SK-N-SH (cell line): Measurements from ENCODE around the gene BAIAP3. TPM values are rescaled to one million over a fixed set of nuclear protein-coding genes. Genes with fewer than 3 reads are reported as not detected.

Experiments
- CTCF ChIA-PET: fragments of 300-600, 350-600 bp; formaldehyde crosslinking; extraction: SDS; loops from one replicate; lab custom pipeline; 2021; lab: Yijun Ruan, JAX
- POLR2A ChIA-PET: fragments of 350-600 bp; sonication (Branson Sonifier 250); formaldehyde crosslinking; extraction: SDS; loops from one replicate; lab custom pipeline; 2020; ENCODE audit warnings: antibody characterized with exemption, inconsistent platforms; lab: Yijun Ruan, JAX
- DNase-seq: peaks from one replicate; pipeline ENCODE4 v3.0.0; 2012
- H2AFZ ChIP-seq: fragments of 200-600 bp; sonication (generic); 2 replicates; pipeline ENCODE4 v1.8.1; 2016; ENCODE audit warnings: antibody characterized with exemption, mild to moderate bottlenecking, low read depth
- H3F3A ChIP-seq: fragments of 200-600 bp; sonication (generic); replicated peaks from 2 replicates; pipeline ENCODE3; 2016; ENCODE audit warnings: antibody characterized with exemption, mild to moderate bottlenecking; ENCODE audit not compliant: insufficient read depth
- H3K27ac ChIP-seq, 2 experiments: fragments of 200-500 bp in 1 of 2; fragments of 200-600 bp in 1 of 2; sonication (Bioruptor generic) in 1 of 2; sonication (generic), shearing (Covaris generic) in 1 of 2; 2 replicates each; pipeline versions ENCODE4 v1.5.1 to v1.6.1; 2014 to 2016; ENCODE audit warnings: low read depth in 2 of 2, inconsistent platforms in 1 of 2, low read length in 1 of 2, mild to moderate bottlenecking in 1 of 2, mixed read lengths in 1 of 2
- H3K27me3 ChIP-seq: fragments of 200-600 bp; sonication (generic), shearing (Covaris generic); 2 replicates; pipeline ENCODE4 v1.6.1; 2016; ENCODE audit warnings: mixed run types; ENCODE audit not compliant: insufficient read depth
- H3K36me3 ChIP-seq, 2 experiments: fragments of 200-500 bp in 1 of 2; fragments of 200-600 bp in 1 of 2; sonication (Bioruptor generic) in 1 of 2; sonication (generic) in 1 of 2; replicated peaks in 1 of 2; 2 replicates each; pipeline versions ENCODE3 to v1.5.1; 2014 to 2016; ENCODE audit warnings: low read length in 1 of 2, mild to moderate bottlenecking in 1 of 2; ENCODE audit not compliant: insufficient read depth in 2 of 2, control insufficient read depth in 1 of 2
- H3K4me1 ChIP-seq, 2 experiments: fragments of 200-500 bp in 1 of 2; fragments of 200-600 bp in 1 of 2; sonication (Bioruptor generic) in 1 of 2; sonication (generic), shearing (Covaris generic) in 1 of 2; 2 replicates each; pipeline versions ENCODE4 v1.5.1 to v1.6.1; 2014 to 2016; ENCODE audit warnings: low read depth in 1 of 2, low read length in 1 of 2, mixed run types in 1 of 2; ENCODE audit not compliant: insufficient read depth in 2 of 2, control insufficient read depth in 1 of 2
- H3K4me2 ChIP-seq: fragments of 200-600 bp; sonication (generic), shearing (Covaris generic); 2 replicates; pipeline ENCODE4 v1.6.1; 2017; ENCODE audit warnings: mixed run types
- H3K4me3 ChIP-seq, 2 experiments: fragments of 200-500 bp in 1 of 2; fragments of 200-600 bp in 1 of 2; sonication (Bioruptor generic) in 1 of 2; sonication (generic), shearing (Covaris generic) in 1 of 2; 2 replicates each; pipeline versions ENCODE4 v1.5.1 to v1.8.1; 2014 to 2016; ENCODE audit warnings: low read depth in 2 of 2, inconsistent platforms in 1 of 2, low read length in 1 of 2, mild to moderate bottlenecking in 1 of 2, mixed read lengths in 1 of 2, moderate library complexity in 1 of 2
- H3K79me2 ChIP-seq: fragments of 200-600 bp; sonication (generic); 2 replicates; pipeline ENCODE4 v1.8.1; 2017; ENCODE audit warnings: mild to moderate bottlenecking; ENCODE audit not compliant: insufficient read depth
- H3K9ac ChIP-seq: fragments of 200-600 bp; sonication (generic); 2 replicates; pipeline ENCODE4 v1.6.1; 2017; ENCODE audit warnings: mixed run types
- H3K9me2 ChIP-seq: fragments of 200-600 bp; sonication (generic); 2 replicates; pipeline ENCODE4 v1.6.1; 2017; ENCODE audit warnings: mixed run types
- H3K9me3 ChIP-seq: fragments of 200-600 bp; sonication (generic); 2 replicates; pipeline ENCODE4 v1.6.1; 2017; ENCODE audit warnings: mixed run types, mild to moderate bottlenecking, moderate library complexity
- H4K20me1 ChIP-seq: fragments of 200-600 bp; sonication (generic); 2 replicates; pipeline ENCODE4 v1.6.1; 2017; ENCODE audit warnings: mild to moderate bottlenecking, mixed run types; ENCODE audit not compliant: insufficient read depth
- ELF1 ChIP-seq: IDR thresholded peaks from 2 replicates; pipeline ENCODE4 v1.4.0; 2012
- EZH2phosphoT487 ChIP-seq: fragments of 200-600 bp; sonication (generic); IDR thresholded peaks from 2 replicates; pipeline ENCODE4 v1.6.1; 2017; ENCODE audit warnings: low read depth, mixed run types, mild to moderate bottlenecking, antibody characterized with exemption, moderate library complexity, borderline replicate concordance
- FOXJ3 ChIP-seq: sonication (generic); formaldehyde crosslinking; IDR thresholded peaks from 2 replicates; pipeline ENCODE4 v1.5.1; 2020; ENCODE audit warnings: mild to moderate bottlenecking, missing genetic modification reagents
- GATA2 ChIP-seq: sonication (generic); formaldehyde crosslinking; IDR thresholded peaks from 2 replicates; pipeline ENCODE4 v1.5.0; 2020; ENCODE audit warnings: mild to moderate bottlenecking, missing genetic modification reagents
- MXI1 ChIP-seq: IDR thresholded peaks from 2 replicates; pipeline ENCODE4 v1.6.1; 2012; ENCODE audit warnings: mild to moderate bottlenecking, low read depth, low read length, improper control_type of control experiment
- NRF1 ChIP-seq: IDR thresholded peaks from 2 replicates; pipeline ENCODE4 v1.6.1; 2012; ENCODE audit warnings: low read depth, mild to moderate bottlenecking, low read length
- RXRA ChIP-seq: IDR thresholded peaks from 2 replicates; pipeline ENCODE4 v1.4.0; 2012; ENCODE audit warnings: low read depth, mild to moderate bottlenecking, borderline replicate concordance
- SIN3A ChIP-seq: IDR thresholded peaks from 2 replicates; pipeline ENCODE4 v1.6.1; 2012; ENCODE audit warnings: low read depth, mild to moderate bottlenecking, low read length, moderate library complexity, borderline replicate concordance
- SMC3 ChIP-seq: IDR thresholded peaks from 2 replicates; pipeline ENCODE4 v1.6.1; 2012; ENCODE audit warnings: low read depth, low read length, improper control_type of control experiment
- TAF1 ChIP-seq: IDR thresholded peaks from 2 replicates; pipeline ENCODE4 v1.6.1; 2012; ENCODE audit warnings: low read depth, mild to moderate bottlenecking, low read length, moderate library complexity, borderline replicate concordance
- TCF12 ChIP-seq: IDR thresholded peaks from 2 replicates; pipeline ENCODE4 v1.4.0; 2012
- YY1 ChIP-seq: IDR thresholded peaks from 2 replicates; pipeline ENCODE4 v1.4.0; 2012; ENCODE audit warnings: low read depth, mild to moderate bottlenecking
- WGBS: methylation state at CpG from one replicate; pipeline ENCODE4 v1.1.6; 2017; ENCODE audit warnings: low lambda C conversion rate; 5-methylcytosine and 5-hydroxymethylcytosine counted together
- polyA plus RNA-seq, 3 experiments: library from polyadenylated mRNA; depleted of rRNA; stranded (reverse); fragments of >200 nt; gene quantifications; 2 replicates each; pipeline ENCODE4 v1.2.3, GENCODE V29; 2012
- TF ChIP-seq, protein P1 (sequence below): IDR thresholded peaks from 2 replicates; pipeline ENCODE4 v1.4.0; 2012; ENCODE audit warnings: low read depth, borderline replicate concordance
- TF ChIP-seq, protein P2 (sequence below): IDR thresholded peaks from 2 replicates; pipeline ENCODE4 v1.4.0; 2012; ENCODE audit warnings: low read depth
- TF ChIP-seq, protein P3 (sequence below): fragments of 150-350 bp; IDR thresholded peaks from 2 replicates; pipeline ENCODE4 v1.6.1; 2016; ENCODE audit warnings: mild to moderate bottlenecking, low read depth, low read length
- TF ChIP-seq, protein P4 (sequence below): IDR thresholded peaks from 2 replicates; pipeline ENCODE4; 2012

The BAIAP3 gene
- polyA plus RNA-seq, 1 of the 3 experiments (the other 2 are of a cell fraction): 1.1 TPM

DNA sequence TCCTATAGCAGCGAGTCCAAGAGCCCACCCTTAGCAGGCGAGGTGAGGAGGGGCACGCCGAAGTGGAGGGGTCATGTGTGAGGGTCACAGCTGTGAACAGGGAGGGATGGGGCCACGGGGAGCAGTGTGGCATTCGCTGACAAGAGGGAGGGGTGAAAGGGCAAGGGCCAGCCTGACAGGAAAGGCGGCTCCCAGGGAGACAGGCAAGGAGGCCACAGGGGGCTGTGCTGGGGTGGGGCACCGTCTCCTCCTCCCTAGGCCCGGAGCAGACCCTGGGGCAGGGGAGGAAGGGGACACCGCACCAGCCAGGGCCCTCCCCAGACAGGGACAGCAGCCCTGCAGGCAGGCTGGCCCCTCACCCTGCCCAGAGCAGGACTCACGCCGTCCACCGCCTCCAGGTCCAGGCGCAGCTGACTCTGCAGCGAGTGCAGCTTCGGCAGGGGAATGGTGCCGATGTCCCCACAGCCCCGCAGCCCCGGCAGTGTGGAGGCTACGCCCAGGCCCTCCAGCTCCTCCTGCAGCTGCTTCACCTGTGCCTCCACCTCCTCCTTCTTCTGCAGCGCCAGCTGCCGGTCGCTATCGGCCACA, 33.4 kb downstream of the BAIAP3 start:
- Histone ChIP-seq H3K4me3 (no peak overlapping the region), H3K36me3 (peaks cover 10 to 60% of the 10 kb centered on the region in 2 experiments), H3K9ac (no peak overlapping the region), H3K9me2 (no peaks in the 10 kb centered on the region), H4K20me1 (peaks cover 5% of the 10 kb centered on the region; the same call in 1 of the 2 replicates), H3K27ac (no peak overlapping the region), H3K4me2 (no peak overlapping the region), H3F3A (peaks cover 11% of the 10 kb centered on the region), H2AFZ (no peak overlapping the region), H3K9me3 (no peaks in the 10 kb centered on the region), H3K4me1 (no peaks in the 10 kb centered on the region), H3K79me2 (peaks cover 10% of the 10 kb centered on the region; the same call in 1 of the 2 replicates), H3K27me3 (no peaks in the 10 kb centered on the region)
- CTCF ChIA-PET: no interaction called here
- POLR2A ChIA-PET: no interaction called here
- TF ChIP-seq YY1 (no peak), EZH2phosphoT487 (no peak), TAF1 (no peak), NRF1 (no peak), ELF1 (no peak), MXI1 (no peak), SIN3A (no peak), FOXJ3 (CRISPR knock-in tag) (no peak), SMC3 (no peak), RXRA (no peak), GATA2 (CRISPR knock-in tag) (no peak), TCF12 (no peak)
- TF ChIP-seq, protein P1, sequence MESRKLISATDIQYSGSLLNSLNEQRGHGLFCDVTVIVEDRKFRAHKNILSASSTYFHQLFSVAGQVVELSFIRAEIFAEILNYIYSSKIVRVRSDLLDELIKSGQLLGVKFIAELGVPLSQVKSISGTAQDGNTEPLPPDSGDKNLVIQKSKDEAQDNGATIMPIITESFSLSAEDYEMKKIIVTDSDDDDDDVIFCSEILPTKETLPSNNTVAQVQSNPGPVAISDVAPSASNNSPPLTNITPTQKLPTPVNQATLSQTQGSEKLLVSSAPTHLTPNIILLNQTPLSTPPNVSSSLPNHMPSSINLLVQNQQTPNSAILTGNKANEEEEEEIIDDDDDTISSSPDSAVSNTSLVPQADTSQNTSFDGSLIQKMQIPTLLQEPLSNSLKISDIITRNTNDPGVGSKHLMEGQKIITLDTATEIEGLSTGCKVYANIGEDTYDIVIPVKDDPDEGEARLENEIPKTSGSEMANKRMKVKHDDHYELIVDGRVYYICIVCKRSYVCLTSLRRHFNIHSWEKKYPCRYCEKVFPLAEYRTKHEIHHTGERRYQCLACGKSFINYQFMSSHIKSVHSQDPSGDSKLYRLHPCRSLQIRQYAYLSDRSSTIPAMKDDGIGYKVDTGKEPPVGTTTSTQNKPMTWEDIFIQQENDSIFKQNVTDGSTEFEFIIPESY: no peak
- TF ChIP-seq, protein P2, sequence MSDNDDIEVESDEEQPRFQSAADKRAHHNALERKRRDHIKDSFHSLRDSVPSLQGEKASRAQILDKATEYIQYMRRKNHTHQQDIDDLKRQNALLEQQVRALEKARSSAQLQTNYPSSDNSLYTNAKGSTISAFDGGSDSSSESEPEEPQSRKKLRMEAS: no peak
- TF ChIP-seq, protein P3, sequence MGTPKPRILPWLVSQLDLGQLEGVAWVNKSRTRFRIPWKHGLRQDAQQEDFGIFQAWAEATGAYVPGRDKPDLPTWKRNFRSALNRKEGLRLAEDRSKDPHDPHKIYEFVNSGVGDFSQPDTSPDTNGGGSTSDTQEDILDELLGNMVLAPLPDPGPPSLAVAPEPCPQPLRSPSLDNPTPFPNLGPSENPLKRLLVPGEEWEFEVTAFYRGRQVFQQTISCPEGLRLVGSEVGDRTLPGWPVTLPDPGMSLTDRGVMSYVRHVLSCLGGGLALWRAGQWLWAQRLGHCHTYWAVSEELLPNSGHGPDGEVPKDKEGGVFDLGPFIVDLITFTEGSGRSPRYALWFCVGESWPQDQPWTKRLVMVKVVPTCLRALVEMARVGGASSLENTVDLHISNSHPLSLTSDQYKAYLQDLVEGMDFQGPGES: no peak
- TF ChIP-seq, protein P4, sequence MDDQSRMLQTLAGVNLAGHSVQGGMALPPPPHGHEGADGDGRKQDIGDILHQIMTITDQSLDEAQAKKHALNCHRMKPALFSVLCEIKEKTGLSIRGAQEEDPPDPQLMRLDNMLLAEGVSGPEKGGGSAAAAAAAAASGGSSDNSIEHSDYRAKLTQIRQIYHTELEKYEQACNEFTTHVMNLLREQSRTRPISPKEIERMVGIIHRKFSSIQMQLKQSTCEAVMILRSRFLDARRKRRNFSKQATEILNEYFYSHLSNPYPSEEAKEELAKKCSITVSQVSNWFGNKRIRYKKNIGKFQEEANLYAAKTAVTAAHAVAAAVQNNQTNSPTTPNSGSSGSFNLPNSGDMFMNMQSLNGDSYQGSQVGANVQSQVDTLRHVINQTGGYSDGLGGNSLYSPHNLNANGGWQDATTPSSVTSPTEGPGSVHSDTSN: no peak
- no peak for DNase-seq
- WGBS: 92% methylated on average over 11 of the region's 24 CpGs
